ENCODE measurements around the gene UBL4A.

The UBL4A gene

GRCh38 chrX:154441984-154442707 lies 44.3 kb downstream of the UBL4A start:
- in situ Hi-C loops (cut with HindIII; ENCODE audit: low sequenced_read_pairs), result loop anchor here (10.0 kb wide), 1 partner anchor 63 kb away; no protein-coding TSS in a partner anchor

- in situ Hi-C loops (cut with HindIII; ENCODE audit: low sequenced_read_pairs), result loop anchor here (10.0 kb wide), 1 partner anchor 63 kb away; no protein-coding TSS in a partner anchor
Observed at GRCh38 chrX:154441564-154441963, 44.9 kb downstream of the UBL4A start.

GRCh38 chrX:154440623-154441357 lies 45.6 kb downstream of the UBL4A start:
- in situ Hi-C loops (cut with HindIII; ENCODE audit: low sequenced_read_pairs), result loop anchor here (10.0 kb wide), 1 partner anchor 64 kb away; no protein-coding TSS in a partner anchor

GRCh38 chrX:154439841-154440240 lies 46.6 kb downstream of the UBL4A start:
- in situ Hi-C loops (cut with HindIII; ENCODE audit: low sequenced_read_pairs), result loop anchor here (10.0 kb wide), 1 partner anchor 65 kb away; no protein-coding TSS in a partner anchor

- in situ Hi-C loops (cut with HindIII; ENCODE audit: low sequenced_read_pairs), result no loop called here
Observed at GRCh38 chrX:154437971-154438893, 48.2 kb downstream of the UBL4A start.

GRCh38 chrX:154436983-154437752 lies 49.2 kb downstream of the UBL4A start, which contains the start of gene GDI1:
Gene GDI1, plus strand, starts transcription at chrX:154437154. Its CDS starts 101 bp downstream, at chrX:154437255.
- in situ Hi-C loops (cut with HindIII; ENCODE audit: low sequenced_read_pairs), result no loop called here

GRCh38 chrX:154436374-154436982 lies 49.9 kb downstream of the UBL4A start:
- in situ Hi-C loops (cut with HindIII; ENCODE audit: low sequenced_read_pairs), result no loop called here

- in situ Hi-C loops (cut with HindIII; ENCODE audit: low sequenced_read_pairs), result no loop called here
Observed at GRCh38 chrX:154435171-154435733, 51.2 kb downstream of the UBL4A start.

GRCh38 chrX:154434394-154435168 lies 51.8 kb downstream of the UBL4A start:
- in situ Hi-C loops (cut with HindIII; ENCODE audit: low sequenced_read_pairs), result no loop called here
